Measurements from ENCODE around the gene THBS3.
"Not testable (repeated sequence)": the region's sequence is repeated elsewhere in the genome, so short reads cannot be mapped to it uniquely, and the experiment has no call there.

Gene THBS3

DNA sequence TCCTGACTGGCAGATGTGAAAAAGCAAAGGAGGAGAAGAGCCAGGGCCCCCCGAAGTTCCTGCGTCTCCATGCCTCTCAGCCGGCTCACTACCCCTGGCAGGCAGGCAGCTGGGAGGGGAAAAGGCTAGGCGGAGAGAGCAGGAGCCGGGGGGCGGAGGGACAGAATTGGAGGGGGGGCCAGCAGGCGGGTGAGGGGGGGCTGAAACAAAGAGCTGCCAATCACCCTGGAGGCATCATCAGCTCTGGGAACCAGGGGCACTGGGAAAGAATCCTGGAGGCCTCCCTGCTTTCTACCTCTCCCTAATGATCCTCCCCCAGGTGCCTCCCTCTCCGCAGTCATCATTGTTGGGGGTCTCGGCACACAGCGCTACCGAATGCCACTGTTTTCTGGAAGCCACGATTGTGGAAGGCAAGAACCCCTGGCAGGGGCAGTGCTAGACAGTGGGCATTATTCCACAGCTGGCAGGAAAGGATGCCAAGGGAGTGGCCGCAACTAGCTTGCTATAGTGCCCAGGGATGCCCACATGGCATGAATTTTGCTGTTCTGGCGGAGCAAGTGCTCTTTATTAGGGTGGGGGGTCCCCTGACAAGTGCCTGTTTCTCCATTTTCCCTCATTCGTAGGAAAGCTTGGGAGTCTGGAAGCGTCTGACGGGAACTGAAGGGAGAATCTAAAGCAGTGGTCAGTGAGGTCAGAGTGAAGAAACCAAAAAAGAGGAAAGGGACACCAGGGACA is at the start of gene THBS3:
THBS3 (minus strand) TSS at position 92 of the 735 bp plus-strand sequence; CDS start at position 71, 21 bp downstream.
- DNase-seq: peak; percentile 80

DNA sequence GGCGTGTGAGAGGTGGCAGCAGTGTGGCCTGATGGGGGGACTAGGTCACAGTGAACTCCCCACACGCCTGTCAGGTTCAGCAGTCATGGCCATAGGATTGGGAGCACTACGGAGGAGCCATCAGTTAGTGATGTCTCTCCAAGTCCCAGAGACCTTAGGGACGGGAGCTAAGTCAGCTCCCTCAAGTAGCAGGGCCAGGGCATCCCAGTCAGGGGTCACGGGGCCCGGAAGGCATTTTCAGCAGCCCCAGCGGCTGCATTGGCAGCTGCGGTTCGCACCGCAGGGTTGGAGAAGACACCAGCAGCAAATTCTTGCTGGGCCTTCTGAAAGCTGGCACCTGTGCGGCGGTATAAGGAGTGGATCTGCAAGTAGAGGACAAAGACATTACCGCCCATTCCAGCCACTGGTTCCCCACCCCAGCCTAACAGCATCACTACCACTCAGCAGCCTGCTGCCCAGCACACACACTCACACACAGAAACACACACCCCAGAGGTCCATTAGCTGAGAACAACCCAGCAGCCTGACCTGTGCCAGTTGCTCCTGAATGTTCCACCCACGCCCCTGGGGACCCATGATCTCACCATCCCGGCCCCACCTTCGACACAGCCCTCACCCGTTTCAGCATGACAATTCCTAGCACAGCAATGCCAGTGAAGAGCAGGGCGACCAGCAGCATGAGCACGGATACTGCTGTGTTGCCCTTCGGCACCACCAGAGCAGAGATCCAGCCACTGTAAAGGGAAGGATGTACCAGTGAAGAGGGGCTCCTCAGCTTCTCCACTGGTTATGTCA is 48.6 kb upstream of the THBS3 start:
- no peak for DNase-seq

DNA sequence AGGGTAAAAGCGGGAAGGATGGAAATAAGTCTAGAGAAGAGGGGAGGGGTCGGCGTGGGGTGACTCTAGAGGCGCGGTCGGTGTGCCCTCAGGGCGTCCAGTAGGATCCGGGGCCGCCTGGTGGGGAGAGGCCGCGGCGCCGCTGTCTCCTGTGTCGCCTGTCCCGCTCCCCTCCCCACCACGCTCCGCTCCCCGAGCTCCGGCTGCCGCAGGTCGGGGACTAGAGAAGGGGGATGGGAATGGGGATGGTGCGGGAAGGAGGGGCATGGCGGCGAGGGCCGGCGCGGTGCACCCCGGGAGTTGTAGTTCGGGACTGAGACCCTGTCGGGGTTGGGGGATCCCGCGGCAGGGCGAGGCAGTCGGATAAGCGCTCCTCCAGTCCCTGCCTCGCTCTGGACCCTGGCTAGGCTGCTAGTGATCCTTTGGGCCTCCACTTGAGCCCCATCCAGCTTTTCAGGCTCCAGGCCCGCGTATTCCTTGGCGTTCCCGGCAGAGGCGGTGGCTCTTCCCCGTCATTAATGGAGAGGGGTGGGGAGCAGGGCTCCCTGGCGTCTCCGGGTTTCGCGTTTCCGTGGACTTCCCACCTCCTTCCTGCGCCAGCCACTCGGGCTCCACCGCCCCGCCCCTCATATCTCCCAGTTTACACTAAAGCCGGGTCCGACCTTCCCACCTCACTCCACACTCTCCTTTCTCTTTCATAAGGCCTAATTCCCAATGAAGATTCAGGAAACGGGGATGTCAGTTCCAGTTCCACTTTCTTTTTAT is 47.7 kb upstream of the THBS3 start, which contains the start of gene ENTREP3:
ENTREP3 (minus strand) TSS at position 241 of the 765 bp plus-strand sequence. CDS start 606 bp downstream, outside the sequence.
- DNase-seq: peak; percentile 92

DNA sequence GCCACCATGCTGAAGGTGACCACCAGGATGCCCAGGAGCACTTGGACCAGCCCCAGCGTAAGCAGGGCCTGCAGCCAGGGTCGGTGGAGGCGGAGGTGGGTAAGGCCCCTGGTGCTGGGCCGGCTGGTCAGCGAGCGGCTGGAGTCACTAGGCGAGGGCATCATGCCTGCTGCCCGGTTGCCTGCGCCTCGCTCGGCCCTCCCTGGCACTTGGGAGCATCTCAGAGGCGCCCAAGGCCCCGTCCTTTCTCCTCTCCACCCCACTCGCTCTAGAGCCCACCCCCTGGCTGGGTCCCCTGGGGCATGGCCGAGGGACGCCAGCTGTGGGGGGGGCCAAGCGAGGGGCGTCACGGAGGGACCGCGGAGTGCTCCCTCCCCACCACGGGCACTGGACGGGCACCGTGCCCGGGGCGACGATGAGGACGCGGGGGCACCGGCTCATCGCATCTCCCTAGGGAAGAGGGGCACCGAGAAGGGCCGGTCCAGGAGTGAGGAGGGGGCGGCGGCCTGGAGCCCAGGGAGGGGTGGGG is 47.1 kb upstream of the THBS3 start:
- peak; percentile 47 for DNase-seq

DNA sequence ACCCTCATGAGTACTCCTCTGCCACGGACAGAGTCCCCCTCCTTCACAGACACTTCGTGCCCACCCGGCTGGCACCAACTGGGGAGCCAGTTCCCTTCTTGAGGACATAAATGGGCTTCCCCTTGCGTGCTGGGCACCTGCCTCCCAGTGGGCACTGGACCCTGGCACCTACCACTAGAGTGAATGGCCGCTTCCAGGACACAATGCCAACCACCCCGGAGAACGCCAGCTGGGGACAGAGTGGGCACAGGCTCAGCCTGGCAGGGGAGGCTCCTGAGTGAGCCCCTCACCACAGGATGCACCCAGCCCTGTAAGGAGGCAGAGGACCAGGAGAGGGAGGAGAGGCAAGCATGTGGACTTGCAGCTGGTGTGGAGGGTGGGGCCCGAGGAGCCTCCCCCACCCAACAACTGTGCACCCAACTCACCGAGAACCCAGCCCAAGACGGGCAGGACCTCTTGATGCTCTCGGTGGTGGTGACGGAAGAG is 46.6 kb upstream of the THBS3 start:
- DNase-seq: peak; percentile 45

DNA sequence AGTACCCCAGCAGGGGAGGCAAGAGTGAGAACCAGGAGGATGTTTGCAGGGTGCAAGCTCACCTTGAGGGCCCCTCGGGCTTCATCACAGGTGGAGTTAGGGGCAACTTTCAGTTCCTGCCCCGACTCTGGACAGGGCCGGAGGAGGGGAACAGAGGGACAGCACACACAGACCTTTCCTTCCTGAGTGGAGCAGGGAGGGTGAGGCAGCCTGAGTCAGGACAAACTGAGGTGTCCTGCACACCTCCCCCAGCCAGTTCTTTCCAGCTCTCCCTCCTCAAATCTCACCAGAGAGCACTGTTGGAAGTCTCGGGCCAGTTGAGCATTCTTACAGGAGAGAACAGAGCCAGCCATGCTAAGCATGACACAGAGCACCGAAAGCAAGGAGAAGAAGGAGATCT is 46.1 kb upstream of the THBS3 start:
- DNase-seq: no peak

DNA sequence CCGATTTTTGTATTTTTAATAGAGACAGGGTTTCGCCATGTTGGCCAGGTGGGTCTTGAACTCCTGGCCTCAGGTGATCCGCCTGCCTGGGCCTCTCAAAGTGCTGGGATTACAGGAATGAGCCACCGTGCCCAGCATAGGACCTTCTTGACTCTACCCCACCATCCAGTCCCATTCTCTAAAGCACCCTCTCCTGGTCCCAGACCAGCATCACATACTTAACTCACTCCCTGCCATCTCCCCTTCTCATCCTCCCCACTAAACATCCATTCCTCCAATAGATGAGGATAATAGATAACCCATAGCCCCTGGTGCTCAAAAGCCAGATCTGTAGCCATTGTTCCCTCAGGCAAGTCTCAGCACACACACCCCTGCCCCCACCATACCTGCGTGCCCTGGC is 45.5 kb upstream of the THBS3 start:
- no peak for DNase-seq

DNA sequence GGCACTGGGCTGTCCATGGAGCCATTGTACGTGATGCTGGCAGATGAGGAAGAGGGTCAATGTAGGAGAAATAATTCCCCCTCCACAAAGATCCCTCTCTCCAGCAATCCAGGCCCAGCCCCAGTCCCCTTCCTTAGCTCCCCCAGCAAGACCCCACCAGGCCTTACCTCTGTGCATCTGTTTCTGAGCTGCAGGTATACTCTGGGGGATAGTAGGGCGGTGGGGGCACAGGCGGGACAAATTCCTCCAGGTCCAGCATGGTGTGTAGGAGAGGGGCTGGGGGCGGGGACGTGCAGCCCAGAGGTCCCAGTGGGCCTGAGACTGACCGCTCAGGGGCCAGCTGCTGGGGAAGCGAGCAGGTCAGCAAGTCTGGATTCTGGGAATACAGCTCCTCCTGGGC is 43.9 kb upstream of the THBS3 start:
- no peak for DNase-seq

DNA sequence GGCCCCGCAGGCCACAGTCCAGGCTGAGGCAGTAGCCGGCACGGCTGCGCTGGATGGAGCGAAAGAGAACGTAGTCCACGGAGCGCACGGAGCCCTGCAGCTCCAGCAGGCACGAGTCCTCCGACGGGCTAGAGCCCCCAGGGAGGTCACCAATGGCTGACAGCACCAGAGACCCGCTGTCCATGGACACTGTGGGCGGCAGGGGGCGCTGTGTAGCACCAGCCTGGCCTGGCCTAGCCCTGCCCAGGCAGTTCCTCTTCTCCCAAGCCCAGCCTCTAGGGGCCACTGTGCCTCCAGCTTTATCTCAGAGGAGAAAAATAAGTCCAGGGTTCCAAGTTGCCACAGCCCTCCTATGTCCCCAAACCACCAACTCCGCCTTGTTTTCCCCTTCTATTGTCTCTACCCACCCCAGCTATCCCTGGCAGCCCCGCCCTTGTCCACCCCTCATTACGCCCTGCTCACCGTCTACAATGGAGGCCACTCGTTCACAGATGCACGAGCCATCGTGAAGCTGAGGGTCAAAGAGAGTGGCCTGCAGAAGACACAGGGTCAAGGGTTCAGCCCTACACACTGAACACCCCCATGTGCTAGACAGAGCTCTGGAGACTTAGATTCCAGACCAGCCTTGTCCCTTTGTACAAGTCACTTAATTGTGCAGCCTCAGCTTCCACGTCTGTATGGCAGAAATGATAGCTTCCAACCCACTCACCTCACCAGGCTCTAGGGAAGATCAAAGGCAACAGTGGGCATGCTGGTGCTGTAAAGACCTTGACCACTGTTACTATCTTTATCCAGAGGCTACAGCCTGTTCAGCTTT is 43.1 kb upstream of the THBS3 start:
- peak; percentile 89 for DNase-seq

DNA sequence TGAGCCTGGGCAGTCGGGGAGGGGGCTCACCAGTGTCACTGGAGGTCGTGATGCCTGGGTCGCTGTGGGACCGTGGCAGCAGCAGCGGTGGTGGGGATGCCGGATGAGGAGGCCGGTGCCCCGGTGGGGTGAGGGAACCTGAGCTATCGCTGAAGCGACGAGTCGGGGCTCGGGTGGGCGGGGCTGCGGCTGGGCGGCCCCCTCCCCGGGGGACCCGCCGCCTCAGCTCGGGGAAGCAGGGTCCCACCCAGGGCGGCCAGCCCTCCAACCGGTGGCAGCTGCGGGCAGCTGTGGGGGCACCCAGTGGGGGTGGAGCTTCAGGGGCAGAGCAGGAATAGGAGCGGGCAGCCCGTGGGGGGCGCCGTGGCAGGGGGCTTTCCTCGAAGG is 42.5 kb upstream of the THBS3 start:
- DNase-seq: no peak

DNA sequence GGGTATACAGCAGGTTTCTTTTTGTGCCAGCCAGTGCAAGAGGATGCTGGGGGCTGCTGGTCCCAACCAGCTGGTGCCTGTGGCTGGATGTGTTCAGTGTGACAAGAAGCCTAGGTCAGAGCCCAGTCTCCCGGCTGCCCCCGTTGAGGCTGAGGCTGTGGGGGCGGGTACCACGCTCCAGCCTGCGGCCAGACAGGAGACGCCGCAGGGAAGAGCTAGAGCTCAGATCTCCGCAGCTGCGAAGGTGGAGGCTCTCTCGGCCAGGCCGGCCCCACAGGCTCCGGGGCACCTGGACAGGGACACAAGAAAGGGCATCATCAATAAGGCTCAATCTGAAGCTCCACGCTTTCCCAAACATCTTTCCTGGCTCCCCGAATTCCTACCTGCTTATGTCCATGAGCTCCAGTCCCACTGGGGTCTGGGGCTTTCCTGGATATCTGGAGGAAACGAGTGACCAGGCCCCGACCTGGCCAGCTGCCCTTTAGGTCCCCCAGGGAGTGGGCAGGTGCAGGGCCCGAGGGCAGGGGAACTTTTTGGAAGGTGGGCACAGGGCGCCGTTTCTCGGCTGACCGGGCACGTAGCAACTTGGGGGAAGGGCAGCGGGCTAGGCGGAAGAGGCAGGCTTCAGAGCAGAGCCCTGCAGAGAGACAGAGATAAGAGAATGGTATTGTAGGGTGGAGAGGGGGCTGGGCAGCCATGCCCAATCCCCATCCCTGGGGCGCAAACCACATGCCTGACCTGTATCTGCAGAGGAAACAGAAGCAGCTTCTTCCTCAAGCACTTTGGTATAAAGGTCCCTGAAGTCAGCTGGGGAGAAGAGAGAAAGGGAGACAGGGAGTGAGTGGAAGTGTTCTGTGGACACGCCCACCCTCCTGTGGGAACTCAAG is 40.2 kb upstream of the THBS3 start:
- no peak for DNase-seq

DNA sequence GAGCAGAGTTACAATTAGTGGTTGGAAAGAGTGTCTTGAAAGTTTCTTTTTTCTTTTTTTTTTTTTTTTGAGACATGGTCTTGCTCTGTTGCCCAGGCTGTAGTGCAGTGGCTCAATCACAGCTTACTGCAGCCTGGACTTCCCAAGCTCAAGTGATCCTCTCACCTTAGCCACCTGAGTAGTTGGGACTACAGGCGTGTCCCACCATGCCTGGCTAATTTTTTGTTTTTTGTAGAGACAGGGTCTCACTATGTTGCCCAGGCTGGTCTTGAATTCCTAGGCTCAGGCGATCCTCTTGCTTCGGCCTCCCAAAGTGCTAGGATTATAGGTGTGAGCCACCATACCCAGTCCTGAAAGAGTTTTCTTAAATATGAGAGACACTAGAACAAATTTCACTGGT is 39.1 kb upstream of the THBS3 start:
- not testable (repeated sequence) for DNase-seq

DNA sequence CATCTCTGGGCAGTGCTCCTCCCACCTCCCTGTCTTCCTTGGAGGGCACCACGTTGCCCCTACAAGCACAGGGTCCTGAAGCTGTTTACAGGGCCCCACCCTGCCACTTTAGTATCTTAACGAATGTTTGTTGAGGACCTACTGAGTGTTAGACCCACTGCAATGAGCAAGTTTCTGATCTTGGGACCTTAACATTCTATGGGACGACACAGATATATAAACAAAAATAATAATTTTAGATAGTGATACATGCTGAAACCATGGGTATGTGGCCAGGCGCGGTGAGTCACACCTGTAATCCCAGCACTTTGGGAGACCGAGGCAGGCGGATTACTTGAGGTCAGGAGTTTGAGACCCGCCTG is 37.4 kb upstream of the THBS3 start:
- no peak for DNase-seq

DNA sequence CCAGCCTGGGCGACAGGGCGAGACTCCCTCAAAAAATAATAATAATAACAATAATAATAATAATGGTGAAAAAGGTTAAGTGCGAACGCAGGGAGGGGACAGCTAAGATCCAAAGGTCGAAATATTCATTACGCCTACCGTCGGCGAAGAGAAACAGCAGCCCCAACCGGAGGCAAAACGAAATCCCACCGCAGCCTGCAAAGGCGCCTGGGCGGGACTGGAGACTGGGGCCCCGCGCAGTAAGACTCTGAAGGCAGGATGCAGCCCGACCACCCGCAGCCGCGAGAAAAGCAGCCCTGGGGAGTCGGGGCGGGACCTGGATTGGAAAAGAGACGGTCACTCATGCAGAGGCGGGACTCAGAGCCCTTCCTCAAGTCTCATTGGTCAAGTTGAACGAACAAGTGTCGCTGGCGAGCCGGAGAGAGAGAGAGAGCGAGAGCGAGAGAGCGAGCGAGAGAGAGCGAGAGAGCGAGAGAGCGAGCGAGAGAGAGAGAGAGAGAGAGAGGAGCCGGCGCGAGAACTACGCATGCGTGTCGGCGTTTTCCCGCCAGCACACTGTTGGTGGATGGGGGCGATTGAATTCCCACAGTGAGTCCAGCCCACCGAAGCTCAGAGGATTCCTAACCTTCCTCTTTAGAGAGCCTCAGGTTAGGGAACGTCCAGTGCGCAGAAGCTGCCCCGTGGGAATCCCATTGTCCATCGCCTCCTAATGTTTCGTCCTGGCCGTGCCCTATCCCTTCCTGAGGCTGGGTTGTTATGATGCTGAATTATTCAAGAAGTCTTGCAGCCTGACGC is 36.9 kb upstream of the THBS3 start:
- peak; percentile 99 for DNase-seq

DNA sequence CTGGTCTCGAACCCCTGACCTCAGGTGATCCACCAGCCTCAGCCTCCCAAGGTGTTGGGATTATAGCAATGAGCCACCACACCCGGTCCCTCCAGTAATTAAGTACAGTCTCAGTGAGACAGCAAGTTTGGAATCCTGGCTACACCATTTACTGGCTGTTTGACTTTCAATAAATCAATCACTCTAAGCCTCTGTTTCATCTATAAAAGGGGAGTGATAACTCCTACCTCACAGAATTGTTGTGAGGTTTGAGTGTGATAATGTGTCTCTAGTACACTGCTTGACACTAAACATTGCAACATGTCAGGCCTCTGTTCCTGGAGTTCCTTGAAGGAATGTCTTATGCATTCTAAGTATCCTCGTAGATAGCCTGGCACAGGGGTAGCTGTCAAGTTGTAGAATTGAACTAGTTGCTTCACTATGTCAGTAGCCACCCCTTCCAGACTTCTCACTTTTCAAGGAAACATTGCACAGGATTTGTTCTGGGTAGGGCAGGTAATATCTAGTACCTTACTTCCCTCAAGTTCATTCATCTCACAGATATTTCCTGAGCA is 35.2 kb upstream of the THBS3 start:
- no peak for DNase-seq

DNA sequence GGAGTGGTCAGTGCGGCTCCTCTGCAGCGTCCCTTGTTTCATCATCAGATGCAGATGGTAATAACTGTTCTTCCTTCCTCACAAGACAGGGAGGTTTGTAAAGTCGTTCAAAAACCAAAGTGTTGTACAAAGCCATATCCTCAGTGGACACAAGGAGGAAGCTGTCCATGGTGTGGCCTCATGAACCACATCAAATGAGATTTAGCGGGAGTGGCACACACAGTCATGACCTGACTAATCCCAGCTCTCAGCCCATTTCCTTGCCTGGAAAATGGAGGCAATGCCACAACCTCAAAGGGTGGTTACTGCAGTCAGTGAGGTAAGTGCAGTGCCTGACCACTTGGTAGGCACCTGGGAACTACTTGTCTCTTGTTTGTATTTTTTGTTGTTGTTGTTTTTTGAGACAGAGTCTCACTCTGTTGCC is 34.2 kb upstream of the THBS3 start:
- DNase-seq: no peak

DNA sequence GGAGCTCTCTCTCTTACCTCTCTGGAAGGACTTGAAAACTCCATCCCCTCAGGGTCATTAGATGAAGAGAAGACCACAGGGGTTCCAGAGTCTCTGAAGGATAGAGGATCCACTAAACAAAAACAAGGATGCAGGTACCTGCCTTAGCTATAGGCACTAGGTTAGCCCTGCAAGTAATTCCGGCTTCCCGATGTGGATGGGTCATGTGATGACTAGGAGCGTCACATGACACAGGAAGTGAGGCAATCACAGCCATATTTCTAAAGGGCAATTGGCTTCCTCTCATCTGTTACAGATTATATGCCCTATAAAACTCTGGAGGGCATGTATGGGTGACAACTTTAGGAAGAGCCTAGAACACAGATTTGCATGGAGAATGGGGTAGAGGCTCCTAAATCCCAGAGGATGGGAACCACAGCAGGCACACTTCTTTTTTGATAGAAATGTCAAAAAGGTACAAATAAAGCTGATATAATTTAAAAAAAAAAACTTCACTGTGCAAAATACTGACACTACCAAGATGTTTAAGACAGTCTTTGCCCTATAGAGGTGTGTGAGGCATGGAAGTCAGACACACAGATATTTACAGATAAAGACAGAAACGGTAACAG is 33.5 kb upstream of the THBS3 start:
- peak; percentile 76 for DNase-seq

DNA sequence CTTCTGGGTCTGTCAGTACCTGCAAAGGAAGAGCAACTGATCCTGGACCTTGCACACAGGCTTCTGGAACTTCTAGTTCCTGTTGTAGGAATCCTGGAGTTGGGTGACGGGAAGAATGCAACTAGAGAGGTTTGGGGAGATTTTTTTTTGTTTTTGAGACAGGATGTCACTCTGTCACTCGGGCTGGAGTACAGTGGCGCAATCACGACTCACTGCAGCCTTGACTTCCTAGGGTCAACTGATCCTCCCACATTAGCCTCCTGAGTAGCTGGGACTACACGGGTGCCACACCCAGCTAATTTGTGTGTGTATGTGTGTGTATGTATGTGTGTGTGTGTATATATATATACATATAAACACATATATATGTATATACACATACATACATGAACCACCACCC is 28.8 kb upstream of the THBS3 start:
- no peak for DNase-seq

DNA sequence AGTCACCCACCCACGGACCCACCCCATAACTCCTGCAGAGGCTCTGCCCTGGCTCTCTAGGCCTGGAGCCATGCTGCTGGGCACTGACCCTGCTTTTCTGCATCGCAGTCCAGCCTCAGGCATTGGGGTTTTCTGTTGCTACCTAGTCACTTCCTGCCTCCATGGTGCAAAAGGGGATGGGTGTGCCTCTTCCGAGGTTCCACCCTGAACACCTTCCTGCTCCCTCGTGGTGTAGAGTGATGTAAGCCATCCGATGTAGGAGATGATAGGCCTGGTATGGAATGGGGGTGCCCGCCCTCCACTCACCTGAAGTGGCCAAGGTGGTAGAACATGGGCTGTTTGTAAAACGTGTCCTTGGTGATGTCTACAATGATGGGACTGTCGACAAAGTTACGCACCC is 27.7 kb upstream of the THBS3 start:
- not testable (repeated sequence) for DNase-seq
